ENCODE data around the gene LGALS8.
"Not testable (repeated sequence)": the region's sequence is repeated elsewhere in the genome, so short reads cannot be mapped to it uniquely, and the experiment has no call there.

Gene LGALS8

DNA sequence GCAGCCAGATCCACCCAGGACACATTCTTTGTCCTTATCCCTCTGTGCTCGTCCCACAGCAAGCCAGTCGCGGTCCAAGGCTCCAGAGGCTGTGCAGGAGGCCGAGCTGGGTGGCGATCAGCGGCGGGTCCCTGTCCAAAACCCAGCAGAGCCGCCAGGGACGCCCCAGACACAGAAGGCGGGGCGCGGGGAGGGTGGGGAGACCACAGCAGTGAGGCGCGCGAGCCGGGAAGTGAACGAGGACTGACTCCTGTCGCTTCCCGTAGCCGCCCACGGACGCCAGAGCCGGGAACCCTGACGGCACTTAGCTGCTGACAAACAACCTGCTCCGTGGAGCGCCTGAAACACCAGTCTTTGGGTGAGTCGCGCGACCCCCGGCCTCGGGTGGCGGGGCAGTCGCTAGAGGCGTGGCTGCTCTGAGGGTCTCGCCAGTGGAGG is at the start of gene LGALS8:
LGALS8 (plus strand) TSS at position 279 of the 438 bp plus-strand sequence. CDS start 2,089 bp downstream, outside the sequence.
- DNase-seq (ENCODE audit: low read depth in 2 of 2): peak; percentile 88

DNA sequence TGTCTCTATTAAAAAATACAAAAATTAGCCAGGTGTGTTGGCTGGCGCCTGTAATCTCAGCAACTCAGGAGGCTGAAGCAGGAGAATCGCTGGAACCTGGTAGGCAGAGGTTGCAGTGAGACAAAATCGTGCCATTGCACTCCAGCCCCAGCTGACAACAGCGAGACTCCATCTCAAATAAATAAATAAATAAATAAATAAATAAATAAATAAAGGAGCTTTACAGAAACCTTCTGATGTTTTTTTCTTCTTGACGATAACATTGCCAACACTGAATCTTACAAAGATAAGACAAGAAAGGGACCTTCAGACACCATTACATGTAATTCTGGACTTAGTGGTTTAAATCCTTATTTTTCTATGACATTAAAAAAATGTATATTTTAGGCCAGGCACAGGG is 47.8 kb upstream of the LGALS8 start:
- no peak for DNase-seq (ENCODE audit: low read depth in 2 of 2)

DNA sequence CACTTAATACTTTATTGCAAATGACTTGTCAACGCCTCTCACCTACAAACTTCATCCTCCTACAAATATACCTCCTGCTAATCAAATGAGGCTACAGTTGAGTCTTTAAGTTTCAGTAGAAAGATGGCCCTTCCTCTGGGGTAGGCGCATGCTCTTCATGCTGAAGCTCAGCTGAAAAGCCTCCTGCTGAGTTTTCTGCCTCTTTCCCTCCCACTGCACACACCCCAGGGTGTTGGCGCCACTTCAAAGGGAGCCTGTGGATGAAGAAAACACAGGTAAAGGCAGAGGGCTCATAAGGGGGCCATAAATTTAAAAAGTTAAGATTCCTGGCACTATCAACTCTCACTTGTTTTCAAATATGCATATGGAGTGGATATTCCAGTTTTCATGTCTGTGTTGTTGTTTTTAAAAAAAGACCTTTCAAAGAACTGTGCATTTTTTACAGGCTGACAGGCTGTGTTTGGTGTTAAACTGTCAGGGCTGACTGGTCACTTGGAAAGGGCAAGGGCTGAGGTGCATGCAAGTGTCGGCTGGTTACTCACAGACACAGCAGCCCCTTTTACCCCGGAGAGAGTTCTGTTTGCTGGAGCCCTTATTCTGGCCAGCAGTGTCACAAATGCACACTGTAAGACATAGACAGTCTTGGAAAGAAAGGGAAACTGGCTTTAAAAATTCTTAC is 42.9 kb upstream of the LGALS8 start:
- no peak for DNase-seq (ENCODE audit: low read depth in 2 of 2)

DNA sequence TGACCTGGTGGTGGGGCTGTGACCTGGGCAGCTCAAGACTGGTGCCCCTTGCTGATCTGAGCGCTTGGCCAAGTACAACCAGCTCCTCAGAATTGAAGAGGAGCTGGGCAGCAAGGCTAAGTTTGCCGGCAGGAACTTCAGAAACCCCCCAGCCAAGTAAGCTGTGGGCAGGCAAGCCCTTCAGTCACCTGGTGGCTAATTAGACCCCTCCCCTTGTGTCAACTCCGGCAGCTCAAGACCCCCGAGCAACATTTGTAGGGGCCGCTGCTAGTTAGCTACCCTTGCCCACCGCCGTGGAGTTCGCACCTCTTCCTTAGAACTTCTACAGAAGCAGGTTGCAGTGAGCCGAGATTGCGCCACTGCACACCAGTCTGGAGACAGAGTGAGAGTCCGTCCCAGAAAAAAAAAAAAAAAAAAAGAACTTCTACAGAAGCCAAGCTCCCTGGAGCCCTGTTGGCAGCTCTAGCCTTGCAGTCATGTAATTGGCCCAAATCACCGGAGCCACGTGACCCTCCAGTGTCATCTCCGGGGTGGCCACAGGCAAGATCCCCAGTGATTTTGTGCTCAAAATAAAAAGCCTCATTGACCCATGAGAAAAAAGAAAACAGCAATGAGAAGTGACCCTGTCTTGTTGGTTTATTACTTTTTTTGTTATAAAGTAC is 39.3 kb upstream of the LGALS8 start:
- no peak for DNase-seq (ENCODE audit: low read depth in 2 of 2)

DNA sequence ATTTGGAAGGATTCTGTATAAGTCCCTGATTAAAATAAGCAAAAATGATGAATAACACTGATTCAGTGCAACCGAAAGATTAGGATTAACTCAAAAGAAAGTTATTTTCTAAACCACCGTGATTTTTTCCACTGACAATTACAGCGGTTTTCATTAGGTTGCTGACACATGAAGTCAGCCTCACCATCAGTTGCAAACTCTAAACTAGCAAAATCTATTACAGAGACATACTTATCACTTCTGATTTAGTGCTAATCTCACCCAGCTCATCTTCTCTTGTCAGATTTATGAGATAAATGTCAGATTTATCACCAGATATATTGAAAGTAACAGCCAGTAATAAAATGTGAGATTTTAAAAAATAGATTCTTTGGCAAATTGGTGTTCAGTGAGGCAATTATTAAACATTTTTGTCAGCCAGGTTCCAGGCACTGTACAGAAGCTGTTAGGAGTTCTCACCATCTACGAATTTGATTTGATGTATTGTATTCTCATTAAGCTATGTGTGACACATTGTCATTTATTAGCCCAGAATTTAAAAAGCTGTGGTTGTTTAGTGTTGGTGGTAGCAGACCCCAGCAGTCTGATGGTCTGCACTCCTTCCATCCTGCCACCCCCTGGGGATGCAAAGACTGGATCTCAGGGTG is 37.3 kb upstream of the LGALS8 start:
- no peak for DNase-seq (ENCODE audit: low read depth in 2 of 2)

DNA sequence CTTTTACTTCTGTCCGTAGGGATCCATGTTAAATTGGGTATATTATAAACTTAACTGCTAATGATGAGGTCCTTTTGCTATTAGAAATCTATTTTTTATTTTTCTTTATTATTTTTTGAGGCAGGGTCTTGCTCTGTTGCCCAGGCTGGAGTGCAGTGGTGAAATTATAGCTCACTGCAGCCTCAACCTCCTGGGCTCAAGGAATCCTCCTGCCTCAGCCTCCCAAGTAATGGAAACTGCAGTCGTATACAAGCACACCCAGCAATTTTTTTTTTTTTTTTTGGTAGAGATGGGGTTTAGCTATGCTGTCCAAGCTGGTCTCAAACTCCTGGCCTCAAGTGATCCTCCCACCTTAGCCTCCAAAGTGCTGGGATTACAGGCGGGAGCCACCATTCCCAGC is 34.6 kb upstream of the LGALS8 start:
- not testable (repeated sequence) for DNase-seq (ENCODE audit: low read depth in 2 of 2)

DNA sequence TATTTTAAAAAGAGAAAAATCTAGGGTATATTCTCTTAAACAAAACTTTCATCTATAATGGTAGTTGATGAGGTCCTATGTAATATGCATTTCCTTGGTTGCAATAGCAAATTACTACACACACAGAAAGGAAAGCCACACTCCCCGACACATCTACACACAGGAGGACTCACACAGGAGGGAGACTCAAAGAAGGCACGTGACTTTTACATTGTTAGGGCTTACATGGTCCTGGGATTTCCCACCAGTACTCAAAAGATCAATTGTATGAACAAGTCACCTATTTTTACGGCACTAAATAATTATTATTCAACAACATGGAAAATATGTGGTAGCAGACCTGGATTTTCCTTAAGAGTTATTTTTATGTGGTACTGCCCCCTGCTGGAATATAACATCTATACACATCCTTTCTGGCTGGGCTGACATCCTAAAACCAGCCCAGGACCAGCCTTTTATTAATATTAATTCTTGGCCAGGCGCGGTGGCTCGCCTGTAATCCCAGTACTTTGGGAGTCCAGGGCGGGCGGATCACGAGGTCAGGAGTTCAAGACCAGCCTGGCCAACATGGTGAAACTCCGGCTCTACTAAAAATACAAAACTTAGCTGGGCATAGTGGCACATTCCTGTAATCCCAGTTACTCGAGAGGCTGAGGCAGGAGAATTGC is 33.9 kb upstream of the LGALS8 start:
- DNase-seq (ENCODE audit: low read depth in 2 of 2): no peak

DNA sequence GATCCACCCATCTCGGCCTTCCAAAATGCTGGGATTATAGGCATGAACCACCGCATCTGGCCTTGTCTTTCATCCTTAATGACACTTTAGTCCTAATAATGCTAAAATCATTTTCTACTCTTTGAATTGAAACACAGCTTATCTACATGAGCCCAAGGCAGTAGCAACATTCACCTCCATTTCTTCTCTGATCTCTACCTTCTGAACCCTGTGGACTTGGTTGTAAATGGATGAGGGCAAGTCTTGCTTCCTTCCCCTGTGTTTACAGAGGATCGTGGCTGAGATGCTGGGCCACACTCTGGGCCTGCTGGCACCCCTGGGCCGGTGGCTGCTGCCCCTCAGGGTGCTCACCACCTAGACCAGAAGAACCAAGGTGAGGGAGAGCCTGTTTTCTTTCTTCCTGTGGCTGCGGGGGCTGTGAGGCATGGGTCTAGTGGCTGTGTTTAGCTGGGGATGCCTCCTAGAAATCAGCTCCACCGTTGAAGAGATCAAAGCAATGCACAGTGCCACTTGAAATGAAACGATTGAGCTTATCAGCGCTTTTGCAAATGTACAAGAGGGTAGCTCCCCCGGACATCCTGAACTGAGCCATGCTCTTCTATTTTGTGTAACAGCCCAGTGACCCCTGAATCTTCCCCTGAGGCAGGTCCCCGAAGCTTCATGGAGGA is 32.2 kb upstream of the LGALS8 start:
- DNase-seq (ENCODE audit: low read depth in 2 of 2): no peak

DNA sequence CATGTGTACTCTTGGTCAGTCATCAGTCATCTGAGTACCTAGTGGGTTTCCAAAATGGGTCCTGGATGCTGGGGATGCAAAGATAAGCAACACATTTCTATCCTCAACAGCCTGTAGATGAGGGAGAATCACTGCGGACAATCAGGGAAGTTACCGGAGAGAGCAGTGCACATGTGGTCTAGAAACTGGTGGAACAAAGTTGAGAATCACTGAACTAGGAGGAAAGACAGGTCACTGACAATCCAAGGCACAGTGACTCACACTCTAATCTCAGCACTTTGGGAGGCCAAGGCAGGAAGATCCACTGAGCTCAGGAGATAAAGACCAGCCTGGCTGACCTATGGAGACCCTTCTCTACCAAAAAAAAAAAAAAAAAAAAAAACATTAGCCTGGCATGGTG is 31.4 kb upstream of the LGALS8 start:
- DNase-seq (ENCODE audit: low read depth in 2 of 2): no peak

DNA sequence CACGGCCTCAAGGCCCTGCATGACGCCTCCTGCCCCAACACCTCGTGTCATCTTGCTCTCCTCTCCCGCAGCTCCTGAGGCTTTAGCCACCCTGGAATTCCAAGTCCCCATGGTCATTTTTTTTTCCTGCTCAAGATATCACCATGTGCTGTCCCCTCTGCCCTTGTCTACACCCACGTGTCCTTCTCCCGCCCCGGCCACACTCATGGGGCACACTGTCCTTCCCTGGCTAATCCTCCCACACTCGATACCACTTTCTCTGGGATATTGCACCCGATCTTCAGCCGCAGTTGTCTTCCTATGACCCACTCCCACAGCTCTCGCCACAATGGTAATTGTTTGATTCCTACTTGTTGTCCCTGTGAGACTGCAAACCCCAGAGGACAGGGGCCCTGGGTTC is 29.7 kb upstream of the LGALS8 start:
- no peak for DNase-seq (ENCODE audit: low read depth in 2 of 2)

DNA sequence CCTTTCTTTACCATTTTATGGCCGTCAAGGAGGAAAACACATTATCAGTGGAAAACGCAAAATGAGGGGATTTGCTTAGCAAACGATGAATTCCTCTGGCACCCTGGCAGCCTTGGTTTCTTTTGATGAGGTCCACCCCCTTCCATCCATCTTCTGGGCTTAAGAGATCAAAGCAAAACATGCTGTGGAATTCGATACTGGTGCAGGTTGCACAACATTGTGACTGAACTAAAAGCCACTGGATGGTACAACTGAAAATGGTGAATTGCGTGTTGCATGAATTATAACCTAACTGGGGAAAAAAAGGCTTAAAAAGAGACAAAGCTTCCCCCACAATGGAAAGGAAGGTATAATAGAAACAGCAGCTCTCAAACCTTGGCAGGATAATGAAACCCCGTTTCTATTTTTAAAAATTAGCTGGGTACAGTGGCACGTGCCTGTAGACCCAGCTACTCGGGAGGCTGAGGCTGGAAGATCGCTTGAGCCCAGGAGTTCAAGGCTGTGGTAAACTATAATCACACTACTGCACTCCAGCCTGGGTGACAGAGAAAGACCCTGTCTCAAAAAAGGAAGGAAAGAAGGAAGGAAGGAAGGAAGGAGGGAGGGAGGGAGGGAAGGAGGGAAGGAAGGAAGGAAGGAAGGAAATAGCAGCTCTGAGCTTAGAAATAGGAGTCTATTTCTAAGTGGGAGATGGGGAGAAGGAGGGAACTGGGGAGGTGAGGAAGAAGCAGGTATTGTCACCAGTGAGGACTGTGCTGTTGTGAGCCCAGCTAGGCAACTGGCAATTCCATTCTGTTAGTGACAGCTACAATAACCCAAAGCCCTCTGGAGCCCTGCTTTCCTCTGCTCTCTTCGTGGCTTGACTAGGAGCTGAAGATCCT is 29.0 kb upstream of the LGALS8 start:
- DNase-seq (ENCODE audit: low read depth in 2 of 2): no peak

DNA sequence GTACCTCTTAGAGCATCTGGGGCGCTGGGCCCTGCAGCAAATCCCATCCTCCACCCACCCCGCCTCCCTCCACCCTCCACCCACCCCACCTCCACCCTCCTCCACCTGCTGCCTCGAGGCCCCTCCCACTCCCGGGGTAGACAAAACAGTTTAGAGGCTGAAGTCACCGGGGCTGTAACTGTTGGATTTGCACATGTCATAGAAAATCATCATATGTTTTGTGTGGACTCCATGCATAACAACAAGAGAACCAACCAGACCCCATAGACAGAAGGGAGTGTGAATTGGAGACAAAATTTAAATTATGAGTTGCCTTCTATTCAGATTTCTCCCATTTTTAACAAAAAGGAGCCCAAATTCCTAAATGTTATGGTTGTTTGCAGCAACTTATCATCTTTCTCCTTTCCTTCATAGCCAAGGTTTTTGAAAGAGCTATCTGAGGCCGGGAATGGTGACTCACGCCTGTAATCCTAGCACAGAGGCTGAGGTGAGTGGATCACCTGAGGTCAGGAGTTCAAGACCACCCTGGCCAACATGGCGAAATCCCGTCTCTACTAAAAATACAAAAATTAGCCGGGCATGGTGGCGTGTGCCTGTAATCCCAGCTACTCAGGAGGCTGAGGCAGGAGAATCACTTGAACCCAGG is 28.2 kb upstream of the LGALS8 start:
- no peak for DNase-seq (ENCODE audit: low read depth in 2 of 2)

DNA sequence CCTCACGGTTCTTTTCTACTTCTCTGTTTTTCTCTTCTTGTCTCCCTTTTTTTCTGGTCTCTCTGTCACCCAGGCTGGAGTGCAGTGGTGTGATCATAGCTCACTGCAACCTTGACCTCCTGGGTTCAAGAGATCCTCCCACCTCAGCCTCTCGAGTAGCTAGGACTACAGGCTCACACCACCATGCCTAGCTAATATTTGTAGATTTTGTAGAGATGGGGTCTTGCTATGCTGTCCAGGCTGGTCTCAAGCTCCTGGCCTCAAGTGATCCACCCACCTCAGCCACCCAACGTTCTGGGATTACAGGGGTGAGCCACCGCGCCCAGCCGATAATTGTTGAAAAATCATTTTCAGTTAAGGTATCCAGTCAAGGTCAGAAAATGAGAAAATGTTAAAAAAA is 25.9 kb upstream of the LGALS8 start:
- no peak for DNase-seq (ENCODE audit: low read depth in 2 of 2)

DNA sequence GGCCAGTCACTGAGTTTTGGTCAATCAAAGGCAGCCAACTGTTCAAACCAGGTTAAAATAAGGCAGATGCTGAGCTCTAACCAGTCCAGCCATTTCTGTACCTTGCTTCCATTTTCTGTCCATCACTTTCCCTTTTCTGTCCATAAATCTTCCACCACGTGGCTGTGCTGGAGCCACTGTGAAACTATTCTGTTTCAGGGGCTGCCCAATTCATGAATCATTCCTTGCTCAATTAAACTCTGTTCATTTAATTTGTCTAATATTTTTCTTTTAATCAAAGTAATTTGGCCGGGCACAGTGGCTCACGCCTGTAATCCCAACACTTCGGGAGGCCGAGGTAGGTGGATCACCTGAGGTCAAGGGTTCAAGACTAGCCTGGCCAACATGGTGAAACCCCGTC is 22.7 kb upstream of the LGALS8 start:
- DNase-seq (ENCODE audit: low read depth in 2 of 2): no peak

DNA sequence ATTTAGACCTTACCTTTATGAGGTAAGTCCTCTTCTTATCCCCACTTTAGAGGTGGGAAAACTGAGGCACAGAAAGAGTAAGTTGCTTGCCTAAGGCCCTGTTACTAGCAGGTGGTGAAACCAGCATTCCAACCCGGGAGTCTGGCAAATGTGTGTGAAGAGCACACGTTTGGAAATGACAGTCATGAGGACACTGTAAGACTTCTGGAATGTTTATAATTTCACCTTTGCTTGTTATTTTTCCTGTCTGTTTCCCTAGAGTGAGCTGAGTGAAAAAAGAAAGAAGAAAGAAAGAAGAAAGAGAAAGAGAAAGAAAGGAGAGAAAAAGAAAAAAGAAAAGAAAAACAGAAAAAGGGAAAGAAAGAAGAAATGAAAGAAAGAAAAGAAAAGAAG is 21.2 kb upstream of the LGALS8 start:
- no peak for DNase-seq (ENCODE audit: low read depth in 2 of 2)

DNA sequence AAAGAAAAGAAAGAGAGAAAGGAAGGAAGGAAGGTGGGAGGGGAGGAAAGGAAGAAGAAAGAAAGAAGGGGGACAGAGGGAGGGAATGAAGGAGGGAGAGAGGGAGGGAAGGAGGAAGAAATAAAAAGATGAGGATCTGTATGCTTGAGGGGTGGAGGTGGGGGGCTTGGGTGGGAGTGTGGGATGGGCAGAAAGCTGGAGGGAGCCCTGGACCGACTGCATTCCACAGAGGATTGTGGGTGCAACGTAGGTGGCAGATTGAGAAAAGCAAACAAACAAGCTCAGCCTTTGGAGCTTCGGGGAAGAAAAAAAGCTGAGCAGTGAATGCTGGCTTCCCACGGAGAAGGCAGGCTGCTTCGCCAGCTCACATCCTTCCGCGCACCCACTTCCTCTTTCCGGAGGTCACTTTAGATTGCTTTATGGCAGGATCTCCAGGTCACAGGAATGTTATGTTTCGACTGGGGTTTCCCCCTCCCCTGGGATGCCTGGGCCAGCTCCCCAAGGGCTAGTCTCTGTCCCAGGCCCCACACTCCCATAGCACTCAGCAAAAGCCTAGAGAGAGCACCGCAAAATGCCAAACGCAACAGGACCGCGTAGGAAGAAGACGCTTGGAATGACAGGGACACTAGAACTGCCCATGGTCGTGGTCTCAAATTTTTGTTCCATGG is 20.7 kb upstream of the LGALS8 start:
- DNase-seq (ENCODE audit: low read depth in 2 of 2): no peak

DNA sequence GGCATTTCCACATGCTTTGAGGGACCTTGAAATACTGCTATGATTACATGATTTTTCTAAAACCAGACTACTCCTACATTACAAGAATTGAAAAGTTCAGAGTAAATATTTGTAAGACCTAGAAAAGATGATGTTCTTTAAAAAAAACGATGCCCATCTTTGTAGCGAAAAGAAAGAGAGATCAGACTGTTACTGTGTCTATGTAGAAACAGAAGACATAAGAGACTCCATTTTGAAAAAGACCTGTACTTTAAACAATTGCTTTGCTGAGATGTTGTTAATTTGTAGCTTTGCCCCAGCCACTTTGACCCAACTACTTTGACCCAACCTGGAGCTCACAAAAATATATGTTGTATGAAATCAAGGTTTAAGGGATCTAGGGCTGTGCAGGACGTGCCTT is 19.4 kb upstream of the LGALS8 start:
- DNase-seq (ENCODE audit: low read depth in 2 of 2): not testable (repeated sequence)

DNA sequence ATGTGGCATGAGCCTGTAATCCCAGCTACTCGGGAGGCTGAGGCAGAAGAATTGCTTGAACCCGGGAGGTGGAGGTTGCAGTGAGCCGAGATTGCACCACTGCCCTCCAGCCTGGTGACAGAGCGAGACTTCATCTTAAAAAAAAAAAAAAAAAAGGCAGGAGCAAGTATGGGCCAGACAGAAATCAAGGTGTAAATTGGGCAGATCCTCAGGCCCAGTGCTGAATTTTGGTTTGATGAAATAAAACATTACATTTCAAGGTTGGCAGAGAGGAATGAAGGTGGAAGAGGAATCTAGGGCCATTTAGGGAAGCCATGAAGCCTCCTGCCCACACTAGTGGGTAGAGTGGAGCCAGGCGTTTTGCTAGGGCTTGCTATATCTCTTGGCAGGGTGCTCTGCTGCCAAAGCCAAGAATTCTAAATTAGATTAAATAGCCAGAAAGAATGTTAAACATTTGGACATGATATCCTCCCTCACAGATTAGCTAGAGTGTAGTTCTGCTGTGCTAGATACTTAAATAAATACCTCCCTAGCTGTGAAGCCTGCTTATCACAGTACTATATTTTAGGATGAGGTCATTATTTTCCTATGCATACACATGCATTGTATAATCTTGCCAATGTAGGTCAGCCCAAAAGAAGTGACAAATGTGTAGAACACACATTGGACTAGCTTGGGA is 16.6 kb upstream of the LGALS8 start:
- no peak for DNase-seq (ENCODE audit: low read depth in 2 of 2)

DNA sequence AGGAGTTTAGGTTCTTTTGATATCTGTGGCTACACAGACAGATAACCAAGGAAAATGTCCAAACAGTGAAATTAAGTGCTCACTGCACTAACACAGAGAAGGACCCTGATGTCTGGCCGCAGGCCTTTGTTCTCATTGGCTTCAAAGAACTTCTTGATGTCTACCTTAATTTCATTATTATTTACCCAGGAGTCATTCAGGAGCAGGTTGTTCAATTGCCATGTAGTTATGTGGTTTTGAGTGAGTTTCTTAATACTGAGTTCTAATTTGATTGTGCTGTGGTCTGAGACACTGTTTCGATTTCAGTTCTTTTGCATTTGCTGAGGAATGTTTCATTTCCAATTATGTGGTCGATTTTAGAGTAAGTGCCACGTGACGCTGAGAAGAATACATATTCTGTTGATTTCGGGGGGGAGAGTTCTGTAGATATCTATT is 15.2 kb upstream of the LGALS8 start:
- DNase-seq (ENCODE audit: low read depth in 2 of 2): no peak

Measured in stimulated activated CD4-positive, alpha-beta T cell treated with anti-CD3 and anti-CD28 coated beads, Interleukin-4, amount 100 ng/mL, for 48 hours (primary cell).